OCI-LY3 (cell line): ENCODE results near the gene MBP.

Experiments
- H2AFZ ChIP-seq: fragments of 200-600, 300-600 bp; shearing (Covaris generic); 2 replicates; pipeline ENCODE4 v1.6.0; 2014; ENCODE audit warnings: antibody characterized with exemption, low read depth, low read length
- H3K27ac ChIP-seq: fragments of 200-600, 300-600 bp; sonication (generic); 2 replicates; pipeline ENCODE4 v1.5.1; 2014; ENCODE audit warnings: mild to moderate bottlenecking, low read length, moderate library complexity, mixed read lengths
- H3K27me3 ChIP-seq: fragments of 200-600, 300-600 bp; sonication (generic); 2 replicates; pipeline ENCODE4 v1.6.1; 2014; ENCODE audit warnings: low read depth, low read length, mixed read lengths
- H3K36me3 ChIP-seq: fragments of 200-600, 300-600 bp; sonication (generic); replicated peaks from 2 replicates; pipeline ENCODE3; 2014; ENCODE audit warnings: low read depth, low read length, mixed read lengths
- H3K4me1 ChIP-seq: fragments of 300-600, 200-600 bp; sonication (generic); 2 replicates; pipeline ENCODE4 v1.6.1; 2014; ENCODE audit warnings: low read length, mixed read lengths
- H3K4me2 ChIP-seq: fragments of 200-600, 300-600 bp; sonication (generic); 2 replicates; pipeline ENCODE4 v1.6.1; 2014; ENCODE audit warnings: low read length, mixed read lengths
- H3K4me3 ChIP-seq: fragments of 300-600, 200-600 bp; sonication (generic); 2 replicates; pipeline ENCODE4 v1.5.1; 2014; ENCODE audit warnings: antibody characterized with exemption, mild to moderate bottlenecking, low read length, moderate library complexity
- H3K79me2 ChIP-seq: fragments of 300-600, 200-600 bp; shearing (Covaris generic); 2 replicates; pipeline ENCODE4 v1.6.1; 2014; ENCODE audit warnings: mild to moderate bottlenecking, low read length, mixed read lengths
- H3K9ac ChIP-seq: fragments of 300-600, 200-600 bp; shearing (Covaris generic); 2 replicates; pipeline ENCODE4 v1.6.0; 2014; ENCODE audit warnings: mild to moderate bottlenecking, low read length, moderate library complexity
- H3K9me3 ChIP-seq: fragments of 200-600, 300-600 bp; shearing (Covaris generic); 2 replicates; pipeline ENCODE4 v1.6.1; 2014; ENCODE audit warnings: low read length, mixed read lengths; ENCODE audit not compliant: insufficient read depth
- H4K20me1 ChIP-seq: fragments of 200-600, 300-600 bp; sonication (generic); 2 replicates; pipeline ENCODE4 v1.6.1; 2016; ENCODE audit warnings: low read length, mixed read lengths; ENCODE audit not compliant: insufficient read depth
- EZH2phosphoT487 ChIP-seq: fragments of 200-600 bp; shearing (Covaris generic); IDR thresholded peaks from 2 replicates; pipeline ENCODE4 v1.6.1; 2018; ENCODE audit warnings: antibody characterized with exemption, mixed run types, low read depth
- TF ChIP-seq, protein P1 (sequence below): fragments of 200-600, 300-600 bp; sonication (generic); IDR thresholded peaks from 2 replicates; pipeline ENCODE4 v1.5.1; 2014; ENCODE audit warnings: antibody characterized with exemption, low read length, low read depth

Gene MBP

DNA sequence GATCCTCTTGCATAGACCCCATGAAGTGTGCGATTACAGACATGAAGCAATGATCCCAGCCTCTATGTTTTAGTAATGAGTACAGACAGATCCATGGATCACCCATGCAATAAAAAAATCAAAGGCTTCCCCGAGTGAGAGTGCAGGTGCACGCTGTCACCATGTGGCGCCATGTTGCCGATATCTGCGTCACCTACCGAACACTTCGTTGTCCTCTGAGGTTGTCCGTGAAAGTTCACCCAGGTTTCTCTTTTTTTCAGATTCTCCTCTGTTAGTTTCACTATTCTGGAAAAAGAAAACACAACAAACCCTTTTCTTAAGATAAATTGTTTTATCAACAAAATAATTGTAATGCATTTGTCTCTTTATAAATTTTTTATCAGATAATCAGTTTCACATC is 66.5 kb downstream of the MBP start:
- no peak overlapping the region for H3K9ac ChIP-seq
- H3K4me2 ChIP-seq, result peak overlapping the region; percentile 47; the same call in 1 of the 2 replicates

DNA sequence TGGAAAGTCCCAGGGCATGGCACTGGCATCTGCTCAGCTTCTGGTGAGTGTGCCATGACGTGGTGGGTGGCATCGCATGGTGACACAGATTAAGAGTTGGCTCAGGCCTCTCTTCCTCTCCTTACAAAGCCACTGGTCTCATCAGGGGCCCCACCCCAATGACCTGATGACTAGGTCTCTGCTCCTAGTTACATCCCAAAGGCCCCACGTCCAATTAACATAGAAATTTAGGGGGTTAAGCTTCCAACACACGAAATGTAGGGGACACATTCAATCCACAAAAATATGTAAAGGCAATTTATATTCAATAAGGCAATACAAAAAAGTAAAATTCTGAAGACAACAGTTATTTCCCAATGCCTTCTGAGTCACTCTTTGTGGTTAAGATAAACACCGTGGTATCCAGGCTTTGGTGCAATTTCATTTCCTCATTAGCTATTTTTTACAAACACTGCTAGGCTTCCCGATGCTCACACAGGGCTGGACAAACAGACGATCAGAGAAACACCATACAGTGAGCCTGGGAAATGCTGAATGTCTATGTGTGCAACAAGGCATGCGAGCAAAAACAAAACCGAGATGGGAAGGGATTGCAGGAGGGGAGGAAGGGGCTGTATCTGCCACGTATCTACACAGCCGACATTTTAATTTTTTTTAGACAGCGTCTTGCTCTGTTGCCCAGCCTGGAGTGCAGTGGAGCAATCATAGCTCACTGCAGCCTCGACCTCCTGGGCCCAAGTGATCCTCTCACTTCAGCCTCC is 67.2 kb downstream of the MBP start:
- no peak for TF ChIP-seq EZH2phosphoT487
- TF ChIP-seq, protein P1, sequence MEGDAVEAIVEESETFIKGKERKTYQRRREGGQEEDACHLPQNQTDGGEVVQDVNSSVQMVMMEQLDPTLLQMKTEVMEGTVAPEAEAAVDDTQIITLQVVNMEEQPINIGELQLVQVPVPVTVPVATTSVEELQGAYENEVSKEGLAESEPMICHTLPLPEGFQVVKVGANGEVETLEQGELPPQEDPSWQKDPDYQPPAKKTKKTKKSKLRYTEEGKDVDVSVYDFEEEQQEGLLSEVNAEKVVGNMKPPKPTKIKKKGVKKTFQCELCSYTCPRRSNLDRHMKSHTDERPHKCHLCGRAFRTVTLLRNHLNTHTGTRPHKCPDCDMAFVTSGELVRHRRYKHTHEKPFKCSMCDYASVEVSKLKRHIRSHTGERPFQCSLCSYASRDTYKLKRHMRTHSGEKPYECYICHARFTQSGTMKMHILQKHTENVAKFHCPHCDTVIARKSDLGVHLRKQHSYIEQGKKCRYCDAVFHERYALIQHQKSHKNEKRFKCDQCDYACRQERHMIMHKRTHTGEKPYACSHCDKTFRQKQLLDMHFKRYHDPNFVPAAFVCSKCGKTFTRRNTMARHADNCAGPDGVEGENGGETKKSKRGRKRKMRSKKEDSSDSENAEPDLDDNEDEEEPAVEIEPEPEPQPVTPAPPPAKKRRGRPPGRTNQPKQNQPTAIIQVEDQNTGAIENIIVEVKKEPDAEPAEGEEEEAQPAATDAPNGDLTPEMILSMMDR, result no peak
- Histone ChIP-seq H4K20me1 (peaks cover 16% of the 10 kb centered on the region), H3K4me2 (peak overlapping the region; percentile 47), H3K79me2 (no peaks in the 10 kb centered on the region; the same call in 1 of the 2 replicates), H3K4me1 (peaks cover 81% of the 10 kb centered on the region), H3K9me3 (peaks cover 4% of the 10 kb centered on the region; the same call in 1 of the 2 replicates), H3K27me3 (no peaks in the 10 kb centered on the region), H3K27ac (peak overlapping the region; percentile 33), H2AFZ (no peak overlapping the region), H3K4me3 (peak overlapping the region; percentile 1), H3K9ac (no peak overlapping the region), H3K36me3 (peaks cover 67% of the 10 kb centered on the region)

More for the DNA sequence above, 66.5 kb downstream of the MBP start:
- Histone ChIP-seq H3K79me2 (no peaks in the 10 kb centered on the region; the same call in 1 of the 2 replicates), H3K4me3 (no peak overlapping the region), H3K27me3 (no peaks in the 10 kb centered on the region), H2AFZ (no peak overlapping the region), H3K36me3 (peaks cover 67% of the 10 kb centered on the region), H4K20me1 (peaks cover 16% of the 10 kb centered on the region), H3K27ac (no peak overlapping the region), H3K4me1 (peaks cover 77% of the 10 kb centered on the region), H3K9me3 (peaks cover 4% of the 10 kb centered on the region; the same call in 1 of the 2 replicates)
- TF ChIP-seq, protein P1, result no peak
- TF ChIP-seq EZH2phosphoT487, result no peak

DNA sequence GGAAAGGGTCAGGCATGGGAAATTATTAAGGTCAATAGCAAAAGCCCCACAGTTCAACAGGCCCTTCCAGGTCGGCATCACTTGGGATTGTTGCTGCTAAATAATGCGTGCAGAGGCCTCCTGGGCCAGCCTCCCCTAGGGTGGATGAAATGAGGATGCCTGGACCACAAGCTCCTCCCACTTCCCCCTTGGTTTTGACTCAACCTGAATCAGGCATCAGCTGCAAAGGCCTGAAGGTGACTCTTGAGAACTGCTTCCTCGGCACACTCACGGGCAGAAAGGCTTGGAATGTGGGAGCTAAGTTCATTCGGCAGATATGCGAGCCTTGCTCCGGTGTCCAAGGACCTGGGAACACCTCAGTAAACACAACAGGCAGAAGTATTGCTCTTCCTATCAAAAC is 69.3 kb downstream of the MBP start:
- Histone ChIP-seq H3K4me3 (peak overlapping the region; percentile 29), H3K4me1 (peaks cover 74% of the 10 kb centered on the region), H4K20me1 (peaks cover 4% of the 10 kb centered on the region), H3K9ac (no peak overlapping the region; the same call in 1 of the 2 replicates), H3K36me3 (peaks cover 67% of the 10 kb centered on the region), H3K27ac (peak overlapping the region; percentile 71), H3K4me2 (peak overlapping the region; percentile 57), H3K79me2 (no peaks in the 10 kb centered on the region; the same call in 1 of the 2 replicates), H3K27me3 (no peaks in the 10 kb centered on the region), H3K9me3 (peaks cover 4% of the 10 kb centered on the region; the same call in 1 of the 2 replicates), H2AFZ (no peak overlapping the region)
- peak; percentile 71; the same call in 1 of the 2 replicates for TF ChIP-seq EZH2phosphoT487
- TF ChIP-seq, protein P1, result no peak

DNA sequence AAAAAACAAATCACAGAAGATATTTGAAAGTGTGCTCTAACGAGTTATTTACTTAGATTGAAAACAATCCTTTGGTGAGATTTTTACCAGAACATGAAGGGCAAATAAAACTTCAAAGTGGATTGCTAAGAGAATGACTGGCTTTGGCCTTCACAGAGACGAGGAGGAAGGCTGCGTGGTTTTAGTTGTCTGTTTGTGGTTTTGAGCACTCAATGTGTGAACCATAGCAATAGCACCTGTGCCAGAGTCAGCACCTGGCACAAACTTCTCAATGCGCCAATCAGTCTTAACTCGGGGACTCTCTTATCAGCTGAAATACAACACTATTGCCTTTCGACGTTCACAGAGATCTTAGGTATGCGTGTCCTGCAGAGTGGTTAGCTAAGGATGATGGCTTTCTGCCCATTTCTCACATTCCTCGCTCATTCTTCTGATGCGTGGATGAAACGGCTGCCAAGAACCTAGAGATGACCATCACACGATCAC is 70.0 kb downstream of the MBP start:
- peaks cover 67% of the 10 kb centered on the region for H3K36me3 ChIP-seq
- peaks cover 4% of the 10 kb centered on the region; the same call in 1 of the 2 replicates for H3K9me3 ChIP-seq
- H2AFZ ChIP-seq, result no peak overlapping the region
- peak overlapping the region; percentile 29 for H3K4me3 ChIP-seq
- no peaks in the 10 kb centered on the region for H3K27me3 ChIP-seq
- peak overlapping the region; percentile 57 for H3K4me2 ChIP-seq
- TF ChIP-seq, protein P1, result no peak
- no peak for TF ChIP-seq EZH2phosphoT487
- H3K9ac ChIP-seq, result peak overlapping the region; percentile 7
- peaks cover 67% of the 10 kb centered on the region for H3K4me1 ChIP-seq
- H3K79me2 ChIP-seq, result no peaks in the 10 kb centered on the region; the same call in 1 of the 2 replicates
- peaks cover 4% of the 10 kb centered on the region for H4K20me1 ChIP-seq
- peak overlapping the region; percentile 71 for H3K27ac ChIP-seq
